Testis (tissue), 2 donors: ENCODE measurements around the gene SNRNP40.
"Not testable (repeated sequence)": the region's sequence is repeated elsewhere in the genome, so short reads cannot be mapped to it uniquely, and the experiment has no call there.

Source experiments
- POLR2A ChIP-seq: fragments of 450-650 bp; IDR thresholded peaks from one replicate; pipeline ENCODE4 v1.6.1; 2017; ENCODE audit warnings: antibody characterized with exemption, mild to moderate bottlenecking, moderate library complexity
- TF ChIP-seq, protein P1 (sequence below), 3 experiments: fragments of 450-650 bp in 2 of 3; fragments of 200-600 bp in 1 of 3; sonication (generic) in 1 of 3; IDR thresholded peaks; one replicate each; pipeline ENCODE4 v1.5.1; 2016 to 2019; ENCODE audit warnings: antibody characterized with exemption in 3 of 3, mild to moderate bottlenecking in 2 of 3, moderate library complexity in 1 of 3

DNA sequence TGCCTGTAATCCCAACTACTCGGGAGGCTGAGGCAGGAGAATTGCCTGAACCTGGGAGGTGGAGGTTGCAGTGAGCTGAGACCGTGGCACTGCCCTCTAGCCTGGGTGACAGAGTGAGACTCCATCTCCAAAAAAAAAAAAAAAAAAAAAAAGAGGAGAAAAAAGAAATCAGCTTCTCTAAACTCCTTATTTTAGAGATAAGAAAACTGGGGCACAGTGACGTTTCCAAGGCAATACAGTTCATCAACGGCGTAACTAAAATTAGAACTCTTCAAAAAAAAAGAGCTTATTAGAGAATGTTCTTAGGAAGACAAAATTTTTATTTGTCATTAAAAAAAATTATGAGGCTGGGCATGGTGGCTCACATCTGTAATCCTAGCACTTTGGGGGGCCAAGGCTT is 34.2 kb downstream of the SNRNP40 start:
- TF ChIP-seq, protein P1, sequence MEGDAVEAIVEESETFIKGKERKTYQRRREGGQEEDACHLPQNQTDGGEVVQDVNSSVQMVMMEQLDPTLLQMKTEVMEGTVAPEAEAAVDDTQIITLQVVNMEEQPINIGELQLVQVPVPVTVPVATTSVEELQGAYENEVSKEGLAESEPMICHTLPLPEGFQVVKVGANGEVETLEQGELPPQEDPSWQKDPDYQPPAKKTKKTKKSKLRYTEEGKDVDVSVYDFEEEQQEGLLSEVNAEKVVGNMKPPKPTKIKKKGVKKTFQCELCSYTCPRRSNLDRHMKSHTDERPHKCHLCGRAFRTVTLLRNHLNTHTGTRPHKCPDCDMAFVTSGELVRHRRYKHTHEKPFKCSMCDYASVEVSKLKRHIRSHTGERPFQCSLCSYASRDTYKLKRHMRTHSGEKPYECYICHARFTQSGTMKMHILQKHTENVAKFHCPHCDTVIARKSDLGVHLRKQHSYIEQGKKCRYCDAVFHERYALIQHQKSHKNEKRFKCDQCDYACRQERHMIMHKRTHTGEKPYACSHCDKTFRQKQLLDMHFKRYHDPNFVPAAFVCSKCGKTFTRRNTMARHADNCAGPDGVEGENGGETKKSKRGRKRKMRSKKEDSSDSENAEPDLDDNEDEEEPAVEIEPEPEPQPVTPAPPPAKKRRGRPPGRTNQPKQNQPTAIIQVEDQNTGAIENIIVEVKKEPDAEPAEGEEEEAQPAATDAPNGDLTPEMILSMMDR (IDR thresholded peaks at IDR 0.05): not testable (repeated sequence)
- not testable (repeated sequence) for TF ChIP-seq POLR2A
